ENCODE results near the gene KCNG4. TPM values are rescaled to one million over a fixed set of nuclear protein-coding genes. Genes with fewer than 3 reads are reported as not detected.
A peak's percentile ranks its signal among the peaks of the same experiment; 100 is the strongest.

KCNG4 gene
- total RNA-seq, 1 donor from 2014 or later, result not detected

GRCh38 chr16:84199861-84200260 is 40.0 kb downstream of the KCNG4 start:
- H3F3A ChIP-seq (ENCODE audit: low read depth), result no peaks in the 10 kb centered on the region
- H3K4me2 ChIP-seq, result no peak overlapping the region
- H3K27ac Mint-ChIP-seq, result no peak overlapping the region
- no peaks in the 10 kb centered on the region for H3K9me3 Mint-ChIP-seq
- TF ChIP-seq EZH2phosphoT487 (IDR thresholded peaks at IDR 0.05), result no peak
- TF ChIP-seq, protein P1, sequence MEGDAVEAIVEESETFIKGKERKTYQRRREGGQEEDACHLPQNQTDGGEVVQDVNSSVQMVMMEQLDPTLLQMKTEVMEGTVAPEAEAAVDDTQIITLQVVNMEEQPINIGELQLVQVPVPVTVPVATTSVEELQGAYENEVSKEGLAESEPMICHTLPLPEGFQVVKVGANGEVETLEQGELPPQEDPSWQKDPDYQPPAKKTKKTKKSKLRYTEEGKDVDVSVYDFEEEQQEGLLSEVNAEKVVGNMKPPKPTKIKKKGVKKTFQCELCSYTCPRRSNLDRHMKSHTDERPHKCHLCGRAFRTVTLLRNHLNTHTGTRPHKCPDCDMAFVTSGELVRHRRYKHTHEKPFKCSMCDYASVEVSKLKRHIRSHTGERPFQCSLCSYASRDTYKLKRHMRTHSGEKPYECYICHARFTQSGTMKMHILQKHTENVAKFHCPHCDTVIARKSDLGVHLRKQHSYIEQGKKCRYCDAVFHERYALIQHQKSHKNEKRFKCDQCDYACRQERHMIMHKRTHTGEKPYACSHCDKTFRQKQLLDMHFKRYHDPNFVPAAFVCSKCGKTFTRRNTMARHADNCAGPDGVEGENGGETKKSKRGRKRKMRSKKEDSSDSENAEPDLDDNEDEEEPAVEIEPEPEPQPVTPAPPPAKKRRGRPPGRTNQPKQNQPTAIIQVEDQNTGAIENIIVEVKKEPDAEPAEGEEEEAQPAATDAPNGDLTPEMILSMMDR (IDR thresholded peaks at IDR 0.05), result no peak
- no peak for TF ChIP-seq EZH2 (IDR thresholded peaks at IDR 0.05)
- peaks cover 9% of the 10 kb centered on the region for H3K27me3 Mint-ChIP-seq (ENCODE audit: insufficient read depth, low read depth)
- H2AFZ ChIP-seq (replicated peaks), result no peak overlapping the region
- H3K4me1 Mint-ChIP-seq, result peaks cover 14% of the 10 kb centered on the region
- no peak overlapping the region for H3K27ac ChIP-seq
- peaks cover 8% of the 10 kb centered on the region for H3K4me1 ChIP-seq
- no peaks in the 10 kb centered on the region for H3K36me3 ChIP-seq
- H3K36me3 Mint-ChIP-seq, result no peaks in the 10 kb centered on the region
- no peak overlapping the region for H3K4me3 Mint-ChIP-seq
- H3K4me3 ChIP-seq, result no peak overlapping the region
- no peaks in the 10 kb centered on the region for H3K27me3 ChIP-seq
- H3K79me2 ChIP-seq (ENCODE audit: low read depth), result no peaks in the 10 kb centered on the region
- H3K9me3 ChIP-seq (ENCODE audit: low read depth), result no peaks in the 10 kb centered on the region
- H4K20me1 ChIP-seq (ENCODE audit: low read depth), result no peaks in the 10 kb centered on the region
- no peak overlapping the region for H3K9ac ChIP-seq
- no peak for DNase-seq (ENCODE audit: low spot score)

DNA sequence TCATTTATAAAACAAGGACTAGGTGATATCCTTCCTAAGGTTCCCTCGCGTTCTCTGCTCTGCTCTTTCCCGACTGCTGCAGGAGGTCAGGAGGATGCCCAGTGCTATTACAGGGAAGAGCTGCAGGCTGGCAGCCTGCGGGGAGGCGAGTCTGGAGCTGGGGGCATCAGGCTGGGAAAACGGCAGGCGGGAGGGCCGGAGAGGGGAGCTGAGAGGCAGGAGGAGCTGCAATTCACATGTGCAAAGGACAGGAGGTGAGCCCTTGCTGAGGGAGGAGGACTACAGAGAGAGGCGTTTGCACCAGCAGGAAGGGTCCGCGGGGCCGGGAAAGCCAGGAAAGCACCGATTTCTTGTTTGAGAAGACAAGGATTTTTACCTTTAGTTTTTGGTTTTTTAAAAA is 40.7 kb downstream of the KCNG4 start:
- Mint-ChIP-seq H3K27ac (peak overlapping the region; percentile 80), H3K4me3 (no peak overlapping the region), H3K4me1 (peaks cover 14% of the 10 kb centered on the region), H3K9me3 (no peaks in the 10 kb centered on the region), H3K27me3 (ENCODE audit: insufficient read depth, low read depth) (peaks cover 13% of the 10 kb centered on the region), H3K36me3 (no peaks in the 10 kb centered on the region)
- no peaks in the 10 kb centered on the region for H3K9me3 ChIP-seq (ENCODE audit: low read depth)
- H3K9ac ChIP-seq, result no peak overlapping the region
- no peaks in the 10 kb centered on the region for H3K79me2 ChIP-seq (ENCODE audit: low read depth)
- H2AFZ ChIP-seq (replicated peaks), result peak overlapping the region; percentile 46
- no peak overlapping the region for H3K4me2 ChIP-seq
- H3K36me3 ChIP-seq, result no peaks in the 10 kb centered on the region
- TF ChIP-seq EZH2 (IDR thresholded peaks at IDR 0.05), result no peak
- TF ChIP-seq, protein P1 (IDR thresholded peaks at IDR 0.05), result no peak
- no peak for TF ChIP-seq EZH2phosphoT487 (IDR thresholded peaks at IDR 0.05)
- H3K27ac ChIP-seq, result no peak overlapping the region
- peaks cover 8% of the 10 kb centered on the region for H3K4me1 ChIP-seq
- no peak for DNase-seq (ENCODE audit: low spot score)
- H3K27me3 ChIP-seq, result no peaks in the 10 kb centered on the region
- H3K4me3 ChIP-seq, result no peak overlapping the region
- H3F3A ChIP-seq (ENCODE audit: low read depth), result no peaks in the 10 kb centered on the region
- H4K20me1 ChIP-seq (ENCODE audit: low read depth), result no peaks in the 10 kb centered on the region

GRCh38 chr16:84198401-84198800 is 41.4 kb downstream of the KCNG4 start:
- H3K36me3 Mint-ChIP-seq, result no peaks in the 10 kb centered on the region
- Histone ChIP-seq H3F3A (ENCODE audit: low read depth) (no peaks in the 10 kb centered on the region), H2AFZ (replicated peaks) (no peak overlapping the region), H3K4me1 (peaks cover 8% of the 10 kb centered on the region), H3K9ac (no peak overlapping the region), H4K20me1 (ENCODE audit: low read depth) (no peaks in the 10 kb centered on the region), H3K36me3 (no peaks in the 10 kb centered on the region), H3K27me3 (no peaks in the 10 kb centered on the region), H3K4me2 (no peak overlapping the region), H3K27ac (no peak overlapping the region), H3K79me2 (ENCODE audit: low read depth) (no peaks in the 10 kb centered on the region), H3K9me3 (ENCODE audit: low read depth) (no peaks in the 10 kb centered on the region), H3K4me3 (no peak overlapping the region)
- H3K4me3 Mint-ChIP-seq, result peak overlapping the region; percentile 13
- peaks cover 18% of the 10 kb centered on the region for H3K4me1 Mint-ChIP-seq
- H3K27me3 Mint-ChIP-seq (ENCODE audit: insufficient read depth, low read depth), result peaks cover 10% of the 10 kb centered on the region
- H3K27ac Mint-ChIP-seq, result no peak overlapping the region
- no peaks in the 10 kb centered on the region for H3K9me3 Mint-ChIP-seq
- no peak for TF ChIP-seq EZH2 (IDR thresholded peaks at IDR 0.05)
- TF ChIP-seq, protein P1 (IDR thresholded peaks at IDR 0.05), result no peak
- no peak for TF ChIP-seq EZH2phosphoT487 (IDR thresholded peaks at IDR 0.05)
- no peak for DNase-seq (ENCODE audit: low spot score)

All from neural progenitor cell (in vitro differentiated cells).